GM21367 (cell line): Measurements from ENCODE around the gene NENF.
A peak's percentile ranks its signal among the peaks of the same experiment; 100 is the strongest.

Source experiments
- ATAC-seq: cut with Tn5 transposase; IDR thresholded peaks from one replicate; pipeline ENCODE4 v1.9.1; 2021; ENCODE audit not compliant: unreplicated experiment

Gene NENF

GRCh38 chr1:212430955-212431394, 1.7 kb upstream of the NENF start:
- ATAC-seq = no peak

GRCh38 chr1:212431644-212432043, 1.1 kb upstream of the NENF start:
- ATAC-seq = no peak

GRCh38 chr1:212432272-212432660, 454 bp upstream of the NENF start:
- ATAC-seq = no peak

- no peak for ATAC-seq
These were observed 1.1 kb downstream of the NENF start for GRCh38 chr1:212433577-212434462.

- no peak for ATAC-seq
These were observed 2.3 kb downstream of the NENF start for GRCh38 chr1:212434992-212435391.

GRCh38 chr1:212437179-212437798, 4.6 kb downstream of the NENF start:
- no peak for ATAC-seq

- no peak for ATAC-seq
These were observed 6.1 kb downstream of the NENF start for GRCh38 chr1:212438831-212439237.

GRCh38 chr1:212440419-212440818, 7.7 kb downstream of the NENF start:
- ATAC-seq = no peak

- no peak for ATAC-seq
These were observed 9.7 kb downstream of the NENF start for GRCh38 chr1:212442408-212442807.

- ATAC-seq = no peak
These were observed 13.6 kb downstream of the NENF start for GRCh38 chr1:212446333-212446732.

GRCh38 chr1:212447478-212447877, 14.8 kb downstream of the NENF start:
- no peak for ATAC-seq

- no peak for ATAC-seq
These were observed 17.7 kb downstream of the NENF start for GRCh38 chr1:212450331-212450881.

- ATAC-seq = no peak
These were observed 18.9 kb downstream of the NENF start for GRCh38 chr1:212451416-212452322.

- no peak for ATAC-seq
These were observed 19.8 kb downstream of the NENF start for GRCh38 chr1:212452323-212453155.

- no peak for ATAC-seq
These were observed 20.6 kb downstream of the NENF start for GRCh38 chr1:212453156-212453857.

- ATAC-seq = no peak
These were observed 22.0 kb downstream of the NENF start for GRCh38 chr1:212454741-212455140.

GRCh38 chr1:212455401-212455800, 22.7 kb downstream of the NENF start:
- ATAC-seq = no peak

GRCh38 chr1:212455803-212456528, 23.2 kb downstream of the NENF start:
- peak; percentile 72 for ATAC-seq
